Activated naive CD8-positive, alpha-beta T cell treated with anti-CD3 and anti-CD28 coated beads for 36 hours (primary cell): ENCODE results near the gene PDXDC1. TPM values are rescaled to one million over a fixed set of nuclear protein-coding genes. Genes with fewer than 3 reads are reported as not detected.
"Not testable (repeated sequence)": the region's sequence is repeated elsewhere in the genome, so short reads cannot be mapped to it uniquely, and the experiment has no call there.

Source experiments
- DNase-seq: peaks from one replicate; pipeline ENCODE4 v3.0.0; 2021
- H3K27ac Mint-ChIP-seq: one replicate; pipeline ENCODE4 v1.8.0; 2022; ENCODE audit warnings: mild to moderate bottlenecking, moderate library complexity, mixed read lengths
- H3K27me3 Mint-ChIP-seq: one replicate; pipeline ENCODE4 v1.8.0; 2022; ENCODE audit warnings: mild to moderate bottlenecking, mixed read lengths
- H3K36me3 Mint-ChIP-seq: one replicate; pipeline ENCODE4 v1.8.0; 2021; ENCODE audit warnings: mild to moderate bottlenecking, mixed read lengths
- H3K4me1 Mint-ChIP-seq: one replicate; pipeline ENCODE4 v1.8.0; 2021; ENCODE audit warnings: mixed read lengths
- H3K4me3 Mint-ChIP-seq: one replicate; pipeline ENCODE4 v1.8.0; 2022; ENCODE audit warnings: mild to moderate bottlenecking, moderate library complexity, mixed read lengths
- H3K9me3 Mint-ChIP-seq: one replicate; pipeline ENCODE4 v1.8.0; 2022; ENCODE audit warnings: mixed read lengths
- total RNA-seq, 2 experiments: library from RNA; stranded (reverse); gene quantifications; one replicate each; pipeline ENCODE4 v1.2.3, GENCODE V29; 2021

The PDXDC1 gene
- total RNA-seq, 2 experiments from 2014 or later: 53.4 to 58.7 TPM

- H3K36me3 Mint-ChIP-seq, H3K4me3 Mint-ChIP-seq, H3K9me3 Mint-ChIP-seq, H3K4me1 Mint-ChIP-seq, H3K27ac Mint-ChIP-seq, H3K27me3 Mint-ChIP-seq, DNase-seq: not testable (repeated sequence)
Measured at GRCh38 chr16:15135483-15136360, 160.9 kb downstream of the PDXDC1 start.

GRCh38 chr16:15137514-15137913, 162.7 kb downstream of the PDXDC1 start:
- H3K9me3 Mint-ChIP-seq, H3K36me3 Mint-ChIP-seq, H3K4me1 Mint-ChIP-seq, H3K27me3 Mint-ChIP-seq, DNase-seq, H3K27ac Mint-ChIP-seq, H3K4me3 Mint-ChIP-seq: not testable (repeated sequence)

- not testable (repeated sequence) for H3K27me3 Mint-ChIP-seq, H3K27ac Mint-ChIP-seq, H3K4me3 Mint-ChIP-seq, DNase-seq, H3K4me1 Mint-ChIP-seq, H3K9me3 Mint-ChIP-seq, H3K36me3 Mint-ChIP-seq
Measured at GRCh38 chr16:15140444-15141365, 165.9 kb downstream of the PDXDC1 start.

- H3K4me3 Mint-ChIP-seq: no peak overlapping the region
- no peak for DNase-seq
- no peaks in the 10 kb centered on the region for H3K27me3 Mint-ChIP-seq
- H3K27ac Mint-ChIP-seq: no peak overlapping the region
- no peaks in the 10 kb centered on the region for H3K4me1 Mint-ChIP-seq
- H3K9me3 Mint-ChIP-seq: no peaks in the 10 kb centered on the region
- peaks cover 2% of the 10 kb centered on the region for H3K36me3 Mint-ChIP-seq
Measured at GRCh38 chr16:15141586-15141985, 166.8 kb downstream of the PDXDC1 start.

- not testable (repeated sequence) for DNase-seq
Measured at GRCh38 chr16:15142107-15142890, 167.5 kb downstream of the PDXDC1 start.

GRCh38 chr16:15142891-15143600, 168.2 kb downstream of the PDXDC1 start:
- H3K4me3 Mint-ChIP-seq, DNase-seq, H3K36me3 Mint-ChIP-seq, H3K9me3 Mint-ChIP-seq, H3K27ac Mint-ChIP-seq, H3K4me1 Mint-ChIP-seq, H3K27me3 Mint-ChIP-seq: not testable (repeated sequence)

More at GRCh38 chr16:15142107-15142890, 167.5 kb downstream of the PDXDC1 start:
- not testable (repeated sequence) for H3K9me3 Mint-ChIP-seq, H3K27me3 Mint-ChIP-seq, H3K4me3 Mint-ChIP-seq, H3K36me3 Mint-ChIP-seq, H3K27ac Mint-ChIP-seq, H3K4me1 Mint-ChIP-seq

GRCh38 chr16:15143601-15144091, 168.8 kb downstream of the PDXDC1 start:
- H3K36me3 Mint-ChIP-seq, DNase-seq, H3K27me3 Mint-ChIP-seq, H3K4me1 Mint-ChIP-seq, H3K4me3 Mint-ChIP-seq, H3K9me3 Mint-ChIP-seq, H3K27ac Mint-ChIP-seq: not testable (repeated sequence)

- not testable (repeated sequence) for H3K27ac Mint-ChIP-seq, H3K27me3 Mint-ChIP-seq, H3K4me1 Mint-ChIP-seq, H3K9me3 Mint-ChIP-seq, DNase-seq, H3K36me3 Mint-ChIP-seq, H3K4me3 Mint-ChIP-seq
Measured at GRCh38 chr16:15144092-15144631, 169.3 kb downstream of the PDXDC1 start.

GRCh38 chr16:15144781-15145417, 170.1 kb downstream of the PDXDC1 start:
- H3K36me3 Mint-ChIP-seq, H3K4me1 Mint-ChIP-seq, H3K27me3 Mint-ChIP-seq, H3K27ac Mint-ChIP-seq, H3K4me3 Mint-ChIP-seq, H3K9me3 Mint-ChIP-seq, DNase-seq: not testable (repeated sequence)

GRCh38 chr16:15145418-15146263, 170.8 kb downstream of the PDXDC1 start:
- not testable (repeated sequence) for H3K9me3 Mint-ChIP-seq, H3K36me3 Mint-ChIP-seq, DNase-seq, H3K27me3 Mint-ChIP-seq, H3K4me1 Mint-ChIP-seq, H3K27ac Mint-ChIP-seq, H3K4me3 Mint-ChIP-seq

- H3K9me3 Mint-ChIP-seq, H3K27me3 Mint-ChIP-seq, H3K36me3 Mint-ChIP-seq, H3K4me1 Mint-ChIP-seq, DNase-seq, H3K4me3 Mint-ChIP-seq, H3K27ac Mint-ChIP-seq: not testable (repeated sequence)
Measured at GRCh38 chr16:15146264-15146662, 171.4 kb downstream of the PDXDC1 start.

GRCh38 chr16:15148831-15149230, 174.0 kb downstream of the PDXDC1 start:
- not testable (repeated sequence) for H3K27me3 Mint-ChIP-seq, H3K4me3 Mint-ChIP-seq, H3K4me1 Mint-ChIP-seq, DNase-seq, H3K36me3 Mint-ChIP-seq, H3K9me3 Mint-ChIP-seq, H3K27ac Mint-ChIP-seq

GRCh38 chr16:15149260-15149659, 174.4 kb downstream of the PDXDC1 start:
- H3K4me3 Mint-ChIP-seq: not testable (repeated sequence)

More at GRCh38 chr16:15149260-15149659, 174.4 kb downstream of the PDXDC1 start:
- not testable (repeated sequence) for H3K36me3 Mint-ChIP-seq, H3K9me3 Mint-ChIP-seq, H3K27ac Mint-ChIP-seq, DNase-seq, H3K4me1 Mint-ChIP-seq, H3K27me3 Mint-ChIP-seq
